GM23248 (cell line): ENCODE measurements around the gene OR5AR1.

Experiments
- EZH2 ChIP-seq: fragments of 200-600 bp; sonication (generic); IDR thresholded peaks from 2 replicates; pipeline ENCODE4 v1.6.1; 2018; ENCODE audit warnings: antibody characterized with exemption, mild to moderate bottlenecking; ENCODE audit not compliant: insufficient read depth, poor library complexity, severe bottlenecking
- EZH2phosphoT487 ChIP-seq: fragments of 200-600 bp; sonication (generic); IDR thresholded peaks from 2 replicates; pipeline ENCODE4 v1.6.1; 2018; ENCODE audit warnings: antibody characterized with exemption, moderate library complexity, mild to moderate bottlenecking, low read depth; ENCODE audit not compliant: insufficient read depth

GRCh38 chr11:56663386-56663785 lies at the start of gene OR5AR1:
- TF ChIP-seq EZH2 (no peak), EZH2phosphoT487 (no peak)
